Right lobe of liver (tissue), 6 donors: Measurements from ENCODE around the gene LRRC8D. TPM values are rescaled to one million over a fixed set of nuclear protein-coding genes. Genes with fewer than 3 reads are reported as not detected.

ENCODE experiments used
- ATAC-seq, 4 donors: fragments of 200-7000 bp; cut with Tn5 transposase; one replicate each; pipeline ENCODE4 v1.9.1; 2020; ENCODE audit warnings: mild to moderate bottlenecking in 4 of 4, moderate library complexity in 4 of 4
- DNase-seq, 3 donors: peaks; one replicate each; pipeline ENCODE4 v3.0.0-alpha.2; 2020
- H3K27ac ChIP-seq, 3 donors: fragments of 200-600 bp; one replicate each; pipeline ENCODE4 v1.8.0; 2022
- H3K27me3 ChIP-seq, 2 donors: fragments of 200-600 bp; one replicate each; pipeline ENCODE4 v1.8.0; 2022
- H3K36me3 ChIP-seq, 4 donors: fragments of 200-600 bp; sonication (generic) in 1 of 4; one replicate each; pipeline versions ENCODE4 v1.5.1 to v1.8.0; 2017 to 2022; ENCODE audit warnings: control low read depth in 1 of 4
- H3K4me1 ChIP-seq, 4 donors: fragments of 200-600 bp; sonication (generic) in 1 of 4; one replicate each; pipeline versions ENCODE4 v1.5.1 to v1.8.0; 2017 to 2022; ENCODE audit warnings: control low read depth in 1 of 4
- H3K4me3 ChIP-seq, 3 donors: fragments of 200-600 bp; one replicate each; pipeline ENCODE4 v1.8.0; 2022
- H3K9me3 ChIP-seq, 4 donors: fragments of 200-600 bp; sonication (generic) in 1 of 4; one replicate each; pipeline versions ENCODE4 v1.5.1 to v1.8.0; 2017 to 2022; ENCODE audit warnings: control low read depth in 1 of 4
- CTCF ChIP-seq, 4 donors: fragments of 200-600 bp in 3 of 4; fragments of 450-650 bp in 1 of 4; IDR thresholded peaks; one replicate each; pipeline versions ENCODE4 v1.5.1 to v1.8.0; 2016 to 2022; ENCODE audit warnings: antibody characterized with exemption in 4 of 4, mild to moderate bottlenecking in 2 of 4
- POLR2A ChIP-seq: fragments of 450-650 bp; IDR thresholded peaks from one replicate; pipeline ENCODE4 v1.6.1; 2017; ENCODE audit warnings: antibody characterized with exemption, mild to moderate bottlenecking
- WGBS: methylation state at CpG from one replicate; pipeline ENCODE4 v1.1.6; 2018; ENCODE audit warnings: low coverage, low lambda C conversion rate; ENCODE audit not compliant: insufficient coverage; ENCODE audit errors: missing lambda C conversion rate; 5-methylcytosine and 5-hydroxymethylcytosine counted together
- intact Hi-C, 2 donors: fragments of 100-400 bp; cut with DNase I; formaldehyde crosslinking; loops; one replicate each; pipeline versions ENCODE4 v1.11.2 to v1.14.1; 2022
- total RNA-seq, 6 experiments: library from RNA; depleted of rRNA in 2 of 6; stranded (reverse); fragments of >200 nt in 2 of 6; fragmentation: NEBNext Ultra II Directional in 3 of 6; extraction: Animal tissue kit (Norgen Biotek cat#: 25700) in 3 of 6; gene quantifications; one replicate each; pipeline versions ENCODE4 v1.1.0 to v1.2.4, GENCODE V29; 2016 to 2023
- donor health status: DM: no; HTN: yes; CAD: no.
- donor health status: DM: no; HTN: no; CAD: no.
- donor health status: DM: no; HTN: no; CAD: no.
- donor health status: DM: no; HTN: yes; CAD: no.
- donor health status: DM: no; HTN: yes; CAD: no.

Gene LRRC8D
- total RNA-seq, 6 experiments from 2014 or later = 11.5 to 22.1 (median 19.3) TPM

DNA sequence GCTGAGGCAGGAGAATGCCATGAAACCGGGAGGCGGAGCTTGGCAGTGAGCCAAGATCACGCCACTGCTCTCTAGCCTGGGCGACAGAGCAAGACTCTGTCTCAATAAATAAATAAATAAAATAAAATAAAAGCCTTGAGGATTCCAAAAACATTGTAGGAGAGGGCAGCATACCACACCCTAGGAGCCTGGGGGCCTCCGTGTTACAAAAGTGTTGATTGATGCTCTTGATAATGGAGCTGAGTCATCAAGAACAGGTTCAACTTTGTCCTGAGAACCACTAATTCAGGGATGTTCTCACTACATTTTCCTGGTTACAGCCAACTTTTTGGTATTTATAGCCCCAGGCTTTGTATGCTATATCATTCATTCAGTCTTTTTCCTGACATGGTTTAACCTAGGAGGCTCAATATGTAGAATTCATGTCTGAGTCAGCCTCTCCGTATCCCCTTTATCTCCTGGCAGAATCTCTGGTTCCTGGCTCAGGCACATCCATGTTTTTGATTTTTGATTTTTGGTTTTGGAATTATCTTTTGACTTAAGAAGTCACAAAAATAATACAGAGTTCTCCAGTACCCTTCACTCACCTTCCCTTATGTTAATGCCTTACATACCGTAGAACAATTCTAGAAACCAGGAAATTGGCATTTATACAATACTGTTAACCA is 69.4 kb downstream of the LRRC8D start:
- DNase-seq (no peak), ATAC-seq (peak in 2 of 4 donors; percentile 49 to 64)
- H3K27me3 ChIP-seq = no peaks in the 10 kb centered on the region
- H3K4me1 ChIP-seq = peaks cover 0 to 4% (median 0%) of the 10 kb centered on the region in 4 donors
- H3K4me3 ChIP-seq = no peak overlapping the region
- H3K27ac ChIP-seq = no peak overlapping the region
- TF ChIP-seq CTCF (IDR thresholded peaks at IDR 0.05) (no peak), POLR2A (no peak)
- intact Hi-C loops = no loop called here
- WGBS = 58% methylated on average over 7 of the region's 7 CpGs
- no peaks in the 10 kb centered on the region for H3K36me3 ChIP-seq
- H3K9me3 ChIP-seq = no peaks in the 10 kb centered on the region

DNA sequence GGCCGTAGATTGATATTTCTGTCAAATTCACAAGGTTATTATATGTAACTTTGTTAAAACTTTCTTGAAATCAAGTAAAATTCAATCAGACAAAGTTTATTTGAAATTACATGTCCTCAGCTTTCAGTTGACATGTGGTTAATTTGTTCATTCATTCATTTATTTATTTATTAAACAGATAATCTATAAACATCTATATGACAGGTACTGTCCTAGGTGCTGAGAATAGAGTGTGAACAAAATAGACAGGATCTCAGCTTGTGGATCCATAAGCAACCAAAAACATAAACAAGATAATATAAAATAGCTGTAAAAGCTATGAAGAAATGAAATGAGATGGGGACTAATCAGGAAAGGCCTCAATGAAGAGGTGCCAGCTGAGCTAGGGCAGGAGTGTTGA is 72.0 kb downstream of the LRRC8D start:
- H3K4me3 ChIP-seq = no peak overlapping the region

GRCh38 chr1:89894210-89895201 is 73.7 kb downstream of the LRRC8D start:
- no peaks in the 10 kb centered on the region for H3K9me3 ChIP-seq
- TF ChIP-seq POLR2A (no peak), CTCF (IDR thresholded peaks at IDR 0.05) (no peak)
- intact Hi-C loops = no loop called here

More for the DNA sequence above, 72.0 kb downstream of the LRRC8D start:
- 90% methylated on average over 1 of the region's 1 CpG for WGBS
- Histone ChIP-seq H3K9me3 (no peaks in the 10 kb centered on the region), H3K4me1 (peaks cover 0 to 20% (median 8%) of the 10 kb centered on the region in 4 donors), H3K27me3 (no peaks in the 10 kb centered on the region), H3K27ac (no peak overlapping the region), H3K36me3 (no peaks in the 10 kb centered on the region)
- ATAC-seq (no peak), DNase-seq (no peak)
- no peak for TF ChIP-seq POLR2A
- TF ChIP-seq CTCF (IDR thresholded peaks at IDR 0.05) = no peak
- intact Hi-C loops = no loop called here

GRCh38 chr1:89896105-89896942 is 75.5 kb downstream of the LRRC8D start:
- no peaks in the 10 kb centered on the region for H3K9me3 ChIP-seq
- 48% methylated on average over 10 of the region's 11 CpGs for WGBS

More at GRCh38 chr1:89894210-89895201, 73.7 kb downstream of the LRRC8D start:
- Histone ChIP-seq H3K36me3 (no peaks in the 10 kb centered on the region), H3K27me3 (no peaks in the 10 kb centered on the region), H3K27ac (no peak overlapping the region), H3K4me1 (peaks cover 0 to 37% (median 8%) of the 10 kb centered on the region in 4 donors), H3K4me3 (no peak overlapping the region)
- DNase-seq = no peak
- 82% methylated on average over 4 of the region's 4 CpGs for WGBS
- ATAC-seq = peak in 1 of 4 donors; percentile 61

More at GRCh38 chr1:89896105-89896942, 75.5 kb downstream of the LRRC8D start:
- intact Hi-C loops = no loop called here
- no peaks in the 10 kb centered on the region for H3K36me3 ChIP-seq
- no peak overlapping the region for H3K4me3 ChIP-seq
- peak; percentile 85 to 94 (median 88) for ATAC-seq
- H3K4me1 ChIP-seq = peaks cover 0 to 34% (median 11%) of the 10 kb centered on the region in 4 donors
- peak overlapping the region; percentile 30 to 47 (median 46) for H3K27ac ChIP-seq
- TF ChIP-seq POLR2A (no peak), CTCF (IDR thresholded peaks at IDR 0.05) (no peak)
- DNase-seq = peak; percentile 25 to 60 (median 54)
- no peaks in the 10 kb centered on the region for H3K27me3 ChIP-seq
